Endothelial cell of umbilical vein (primary cell): Measurements from ENCODE around the gene KIR3DL1. TPM values are rescaled to one million over a fixed set of nuclear protein-coding genes. Genes with fewer than 3 reads are reported as not detected.
"Not testable (repeated sequence)": the region's sequence is repeated elsewhere in the genome, so short reads cannot be mapped to it uniquely, and the experiment has no call there.

Experiments
- Bru-seq: library from RNA; stranded (reverse); fragments of 400-500 nt; gene quantifications from one replicate; lab custom pipeline; 2021; lab: Mats Ljungman, UMichigan
- BruChase-seq, 2 experiments: library from RNA; stranded (reverse); fragments of 400-500 nt; gene quantifications; one replicate each; lab custom pipeline; 2021; lab: Mats Ljungman, UMichigan
- BruUV-seq: library from RNA; stranded (reverse); fragments of 400-500 nt; replicated peaks from 2 replicates; lab custom pipeline; 2021; lab: Mats Ljungman, UMichigan
- CTCF ChIA-PET: fragments of 300-600, 350-600 bp; sonication (Branson Sonifier 250); formaldehyde crosslinking; loops from one replicate; lab custom pipeline; 2021; ENCODE audit warnings: antibody characterized with exemption, inconsistent platforms; lab: Charles Lee
- POLR2A ChIA-PET: fragments of 300-600, 350-600 bp; sonication (Branson Sonifier 250); formaldehyde crosslinking; loops from one replicate; lab custom pipeline; 2021; ENCODE audit warnings: antibody characterized with exemption, inconsistent platforms; lab: Charles Lee
- DNase-seq: peaks from one replicate; pipeline ENCODE4 v3.0.0-alpha.2; 2011; ENCODE audit warnings: low read depth, low spot score
- FAIRE-seq: peaks from 2 replicates; lab custom pipeline; 2011; peaks lifted over from hg19 to GRCh38; lab: Jason Lieb, UNC
- H2AFZ ChIP-seq: 2 replicates; pipeline ENCODE4 v1.6.0; 2012; ENCODE audit warnings: low read depth, low read length, control low read depth, inconsistent platforms
- H3K27ac ChIP-seq: 2 replicates; pipeline ENCODE4 v1.5.1; 2011; ENCODE audit warnings: low read depth, mild to moderate bottlenecking, control low read depth, low read length, moderate library complexity; ENCODE audit not compliant: insufficient read depth
- H3K27me3 ChIP-seq, 2 experiments: 2 replicates each; pipeline versions ENCODE4 v1.6.0 to v1.6.1; 2011; ENCODE audit warnings: low read length in 2 of 2, mixed read lengths in 1 of 2; ENCODE audit not compliant: control insufficient read depth in 2 of 2, insufficient read depth in 2 of 2
- H3K36me3 ChIP-seq, 2 experiments: 2 replicates in 1 of 2; 3 replicates in 1 of 2; pipeline ENCODE4 v1.5.1; 2011; ENCODE audit warnings: low read length in 2 of 2, mild to moderate bottlenecking in 1 of 2, moderate library complexity in 1 of 2; ENCODE audit not compliant: control insufficient read depth in 2 of 2, insufficient read depth in 2 of 2; ENCODE audit errors: extremely low read depth in 1 of 2
- H3K4me1 ChIP-seq: 3 replicates; pipeline ENCODE4 v1.5.1; 2011; ENCODE audit warnings: mild to moderate bottlenecking, low read length; ENCODE audit not compliant: control insufficient read depth, insufficient read depth; ENCODE audit errors: extremely low read depth
- H3K4me2 ChIP-seq: 2 replicates; pipeline ENCODE4 v1.6.1; 2011; ENCODE audit warnings: low read length, control low read depth, mixed read lengths; ENCODE audit not compliant: insufficient read depth
- H3K4me3 ChIP-seq, 3 experiments: fragments of 200-600 bp in 1 of 3; sonication (generic), shearing (Covaris generic) in 1 of 3; replicated peaks in 1 of 3; 2 replicates each; pipeline ENCODE4 v1.5.1; 2011 to 2016; ENCODE audit warnings: control low read depth in 3 of 3, low read length in 3 of 3, mild to moderate bottlenecking in 2 of 3, inconsistent platforms in 1 of 3, low read depth in 1 of 3, moderate library complexity in 1 of 3; ENCODE audit not compliant: insufficient read depth in 1 of 3
- H3K79me2 ChIP-seq: 2 replicates; pipeline ENCODE4 v1.6.0; 2012; ENCODE audit warnings: low read length, inconsistent platforms; ENCODE audit not compliant: control insufficient read depth, insufficient read depth
- H3K9ac ChIP-seq: replicated peaks from 2 replicates; pipeline ENCODE3; 2011; ENCODE audit warnings: low read length, control low read depth; ENCODE audit not compliant: insufficient read depth; ENCODE audit errors: extremely low read depth
- H3K9me1 ChIP-seq: replicated peaks from 3 replicates; pipeline ENCODE4 v1.6.0; 2011; ENCODE audit warnings: mild to moderate bottlenecking, low read length; ENCODE audit not compliant: control insufficient read depth, insufficient read depth; ENCODE audit errors: extremely low read depth
- H3K9me3 ChIP-seq: replicated peaks from 2 replicates; pipeline ENCODE4 v1.5.1; 2012; ENCODE audit warnings: low read length, inconsistent platforms; ENCODE audit not compliant: control insufficient read depth, insufficient read depth
- H4K20me1 ChIP-seq: replicated peaks from 2 replicates; pipeline ENCODE3; 2011; ENCODE audit warnings: mild to moderate bottlenecking, low read length; ENCODE audit not compliant: control insufficient read depth, insufficient read depth; ENCODE audit errors: extremely low read depth
- dilution Hi-C: fragments of 300-500 bp; cut with MboI; formaldehyde crosslinking; loops from one replicate; pipeline ENCODE4 v1.15.0; 2019; ENCODE audit warnings: low sequenced_read_pairs; ENCODE audit not compliant: extremely low pct_ligation_motif_present
- intact Hi-C: fragments of 100-400 bp; cut with micrococcal nuclease; formaldehyde crosslinking; loops from one replicate; pipeline ENCODE4 v1.10.0; 2022
- long read RNA-seq: library from polyadenylated mRNA; stranded (forward); transcript quantifications from one replicate; pipeline ENCODE4 v2.0.0, GENCODE V29; 2021
- polyA minus RNA-seq, 3 experiments: library from RNA; depleted of rRNA, polyadenylated mRNA; stranded (reverse); fragments of >200 nt; gene quantifications; 1 replicate in 1 of 3; 2 replicates in 2 of 3; pipeline ENCODE4 v1.2.3, GENCODE V29; 2011
- polyA plus RNA-seq, 4 experiments: library from polyadenylated mRNA; depleted of rRNA in 3 of 4; stranded (reverse) in 3 of 4; unstranded in 1 of 4; fragments of >200 nt; gene quantifications; 2 replicates each; pipeline versions ENCODE4 v1.2.1 to v1.2.3, GENCODE V29; 2011 to 2012; ENCODE audit warnings: missing spikeins in 1 of 4
- total RNA-seq: library from RNA; stranded (reverse); gene quantifications from 2 replicates; pipeline ENCODE4 v1.2.3, GENCODE V29; 2021

KIR3DL1 gene
- total RNA-seq (not detected in 2 replicates), polyA plus RNA-seq (not detected in 2 replicates), polyA minus RNA-seq (not detected in 2 replicates), Bru-seq, nascent RNA (not detected), BruChase-seq, experiment 1, labeled RNA remaining after a 6-hour chase (not detected), BruChase-seq, experiment 2, labeled RNA remaining after a 2-hour chase (not detected)
- polyA plus RNA-seq (2011; cell fraction: cytosol; rRNA removed) = not detected in 2 replicates
- polyA plus RNA-seq (2011; cell fraction: nucleus; rRNA removed) = not detected in 2 replicates
- polyA plus RNA-seq (2012) = not detected in 2 replicates
- polyA minus RNA-seq (2011; cell fraction: cytosol; rRNA and poly(A)+ RNA removed) = not detected
- polyA minus RNA-seq (2011; cell fraction: nucleus; rRNA and poly(A)+ RNA removed) = not detected in 2 replicates
- long read RNA-seq = 0 reads

DNA sequence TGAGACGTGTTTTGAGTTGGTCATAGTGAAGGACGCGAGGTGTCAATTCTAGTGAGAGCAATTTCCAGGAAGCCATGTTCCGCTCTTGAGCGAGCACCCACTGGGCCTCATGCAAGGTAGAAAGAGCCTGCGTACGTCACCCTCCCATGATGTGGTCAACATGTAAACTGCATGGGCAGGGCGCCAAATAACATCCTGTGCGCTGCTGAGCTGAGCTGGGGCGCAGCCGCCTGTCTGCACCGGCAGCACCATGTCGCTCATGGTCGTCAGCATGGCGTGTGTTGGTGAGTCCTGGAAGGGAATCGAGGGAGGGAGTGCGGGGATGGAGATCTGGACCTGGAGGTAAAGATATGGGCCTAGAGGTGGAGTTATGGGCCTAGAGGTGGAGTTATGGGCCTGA lies at the start of gene KIR3DL1:
Gene KIR3DL1 (plus strand): TSS at position 218 of the 400 bp plus-strand sequence.
- FAIRE-seq, H3K27me3 ChIP-seq, H3K27ac ChIP-seq, H3K9ac ChIP-seq, BruUV-seq, H3K79me2 ChIP-seq, H3K36me3 ChIP-seq, H3K4me2 ChIP-seq, CTCF ChIA-PET, H3K4me1 ChIP-seq, H4K20me1 ChIP-seq, POLR2A ChIA-PET, intact Hi-C loops, H2AFZ ChIP-seq, H3K9me1 ChIP-seq, DNase-seq, H3K9me3 ChIP-seq, H3K4me3 ChIP-seq, dilution Hi-C loops: not testable (repeated sequence)

DNA sequence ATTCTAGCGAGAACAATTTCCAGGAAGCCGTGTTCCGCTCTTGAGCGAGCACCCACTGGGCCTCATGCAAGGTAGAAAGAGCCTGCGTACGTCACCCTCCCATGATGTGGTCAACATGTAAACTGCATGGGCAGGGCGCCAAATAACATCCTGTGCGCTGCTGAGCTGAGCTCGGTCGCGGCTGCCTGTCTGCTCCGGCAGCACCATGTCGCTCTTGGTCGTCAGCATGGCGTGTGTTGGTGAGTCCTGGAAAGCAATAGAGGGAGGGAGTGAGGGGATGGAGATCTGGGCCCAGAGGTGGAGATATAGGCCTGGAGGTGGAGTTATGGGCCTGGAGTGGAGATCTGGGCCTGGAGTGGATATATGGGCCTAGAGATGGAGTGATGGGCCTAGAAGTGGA lies 46.6 kb upstream of the KIR3DL1 start, which contains the start of gene KIR2DL1:
Gene KIR2DL1 (plus strand): TSS at position 148 of the 400 bp plus-strand sequence. CDS start 58 bp downstream, at position 206.
- H3K27ac ChIP-seq, H3K36me3 ChIP-seq, H4K20me1 ChIP-seq, H2AFZ ChIP-seq, H3K4me1 ChIP-seq, intact Hi-C loops, DNase-seq, H3K9me3 ChIP-seq, H3K27me3 ChIP-seq, BruUV-seq, dilution Hi-C loops, CTCF ChIA-PET, FAIRE-seq, POLR2A ChIA-PET, H3K9me1 ChIP-seq, H3K9ac ChIP-seq, H3K4me2 ChIP-seq, H3K4me3 ChIP-seq, H3K79me2 ChIP-seq: not testable (repeated sequence)

DNA sequence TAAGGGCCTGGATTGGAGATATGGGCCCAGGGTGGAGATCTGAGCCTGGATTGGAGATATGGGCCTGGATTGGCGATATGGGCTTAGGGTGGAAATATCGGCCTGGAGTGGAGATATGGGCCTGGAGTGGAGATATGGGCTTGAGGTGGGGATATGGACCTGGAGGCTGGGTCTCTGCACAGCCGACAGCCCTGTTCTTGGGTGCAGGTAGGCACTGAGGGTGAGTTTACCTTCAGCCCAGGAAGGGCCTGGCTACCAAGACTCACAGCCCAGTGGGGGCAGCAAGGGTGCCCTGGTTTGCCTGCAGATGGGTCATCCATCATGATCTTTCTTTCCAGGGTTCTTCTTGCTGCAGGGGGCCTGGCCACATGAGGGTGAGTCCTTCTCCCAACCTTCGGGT lies 45.8 kb upstream of the KIR3DL1 start:
- dilution Hi-C loops, FAIRE-seq: not testable (repeated sequence)

More for the DNA sequence above, 45.8 kb upstream of the KIR3DL1 start:
- H3K36me3 ChIP-seq, H3K4me3 ChIP-seq, H4K20me1 ChIP-seq, H3K9me3 ChIP-seq, intact Hi-C loops, H3K27ac ChIP-seq, H3K9ac ChIP-seq, H3K27me3 ChIP-seq, BruUV-seq, H3K9me1 ChIP-seq, H3K79me2 ChIP-seq, POLR2A ChIA-PET, CTCF ChIA-PET, H3K4me2 ChIP-seq, DNase-seq, H2AFZ ChIP-seq, H3K4me1 ChIP-seq: not testable (repeated sequence)
